Spleen (tissue), 7 donors: ENCODE results near the gene SYF2.

Experiments
- CTCF ChIP-seq, 11 experiments: fragments of 200-600 bp in 7 of 11; fragments of 450-650 bp in 4 of 11; sonication (generic) in 4 of 11; IDR thresholded peaks in 8 of 11; conservative IDR thresholded peaks in 3 of 11; 1 replicate in 7 of 11; 2 replicates in 4 of 11; pipeline versions ENCODE4 v1.4.0 to v1.8.0; 2016 to 2021; ENCODE audit warnings: antibody characterized with exemption in 11 of 11, inconsistent platforms in 4 of 11, mild to moderate bottlenecking in 1 of 11
- POLR2A ChIP-seq, 3 donors: fragments of 450-650 bp; IDR thresholded peaks; one replicate each; pipeline ENCODE4 v1.5.1; 2017; ENCODE audit warnings: antibody characterized with exemption in 3 of 3, mild to moderate bottlenecking in 1 of 3
- POLR2AphosphoS5 ChIP-seq, 3 donors: sonication (generic); formaldehyde crosslinking; IDR thresholded peaks; one replicate each; pipeline ENCODE4 v1.5.1; 2017; ENCODE audit warnings: antibody characterized with exemption in 3 of 3
- donor health status: DM: no; HTN: no; CAD: no; lungs with moderate emphysema.
- donor health status: DM: no; HTN: no; CAD: no.
- donor health status: DM: no; HTN: no; CAD: no.

GRCh38 chr1:25184001-25184762, 48.1 kb downstream of the SYF2 start:
- no peak for TF ChIP-seq POLR2A (IDR thresholded peaks at IDR 0.05)
- TF ChIP-seq CTCF (IDR thresholded peaks at IDR 0.05 in 8 of 11, conservative IDR thresholded peaks at IDR 0.05 in 3 of 11): no peak
- no peak for TF ChIP-seq POLR2AphosphoS5 (IDR thresholded peaks at IDR 0.05)
